HEK293 (cell line): ENCODE data around the gene TMEM178A.
A peak's percentile ranks its signal among the peaks of the same experiment; 100 is the strongest.

Experiments
- CTCF ChIA-PET: fragments of 350-600 bp; formaldehyde crosslinking; extraction: SDS; loops from one replicate; lab custom pipeline; 2021; ENCODE audit warnings: antibody characterized with exemption; lab: Yijun Ruan, JAX
- POLR2A ChIA-PET: fragments of 300-600 bp; formaldehyde crosslinking; extraction: SDS; loops from one replicate; lab custom pipeline; 2020; ENCODE audit warnings: antibody characterized with exemption, inconsistent platforms; lab: Yijun Ruan, JAX
- H3K27ac ChIP-seq: fragments of 200-500 bp; sonication (Bioruptor generic); 2 replicates; pipeline ENCODE4 v1.5.1; 2014; ENCODE audit warnings: low read depth, low read length, control low read depth, inconsistent platforms; ENCODE audit errors: extremely low read depth
- H3K36me3 ChIP-seq, 2 experiments: fragments of 200-500 bp in 1 of 2; sonication (Bioruptor generic) in 1 of 2; 1 replicate in 1 of 2; 2 replicates in 1 of 2; pipeline ENCODE4 v1.5.1; 2014 to 2017; ENCODE audit warnings: inconsistent platforms in 2 of 2, low read length in 2 of 2; ENCODE audit not compliant: control insufficient read depth in 2 of 2, insufficient read depth in 1 of 2
- H3K4me1 ChIP-seq: fragments of 200-500 bp; sonication (Bioruptor generic); 2 replicates; pipeline ENCODE4 v1.5.1; 2014; ENCODE audit warnings: mild to moderate bottlenecking, low read length, inconsistent platforms; ENCODE audit not compliant: control insufficient read depth, insufficient read depth
- H3K4me3 ChIP-seq: 2 replicates; pipeline ENCODE4 v1.5.1; 2011; ENCODE audit warnings: low read depth, mild to moderate bottlenecking, control low read depth, low read length, moderate library complexity
- H3K9me3 ChIP-seq: fragments of 200-500 bp; sonication (Bioruptor generic); 2 replicates; pipeline ENCODE4 v1.5.1; 2014; ENCODE audit warnings: low read depth, low read length, inconsistent platforms; ENCODE audit not compliant: control insufficient read depth, insufficient read depth
- KLF8 ChIP-seq: fragments of 450-650 bp; formaldehyde crosslinking; IDR thresholded peaks from 2 replicates; pipeline ENCODE4 v1.5.1; 2016; ENCODE audit warnings: missing biosample characterization, missing genetic modification characterization
- PRDM1 ChIP-seq: fragments of 450-650 bp; formaldehyde crosslinking; IDR thresholded peaks from 2 replicates; pipeline ENCODE4; 2016; ENCODE audit warnings: missing biosample characterization, missing genetic modification characterization
- ZBTB20 ChIP-seq: fragments of 450-650 bp; formaldehyde crosslinking; IDR thresholded peaks from 2 replicates; pipeline ENCODE4 v1.5.1; 2016; ENCODE audit warnings: missing biosample characterization, missing genetic modification characterization
- ZBTB48 ChIP-seq: fragments of 450-650 bp; formaldehyde crosslinking; IDR thresholded peaks from 2 replicates; pipeline ENCODE4 v1.5.1; 2016; ENCODE audit warnings: missing biosample characterization, missing genetic modification characterization
- ZNF174 ChIP-seq: fragments of 450-650 bp; formaldehyde crosslinking; IDR thresholded peaks from 2 replicates; pipeline ENCODE4 v1.5.0; 2017; ENCODE audit warnings: missing biosample characterization, mild to moderate bottlenecking, missing genetic modification characterization
- ZNF2 ChIP-seq: fragments of 450-650 bp; formaldehyde crosslinking; IDR thresholded peaks from 2 replicates; pipeline ENCODE4 v1.5.1; 2016; ENCODE audit warnings: missing biosample characterization, missing genetic modification characterization
- ZNF248 ChIP-seq: fragments of 450-650 bp; formaldehyde crosslinking; IDR thresholded peaks from 2 replicates; pipeline ENCODE4 v1.5.1; 2017; ENCODE audit warnings: missing biosample characterization, missing genetic modification characterization
- ZNF335 ChIP-seq: fragments of 450-650 bp; formaldehyde crosslinking; conservative IDR thresholded peaks from 2 replicates; pipeline ENCODE4 v1.5.1; 2016; ENCODE audit warnings: missing biosample characterization, missing genetic modification characterization
- ZNF341 ChIP-seq: fragments of 450-650 bp; formaldehyde crosslinking; IDR thresholded peaks from 2 replicates; pipeline ENCODE4; 2016; ENCODE audit warnings: low read depth, missing biosample characterization, missing genetic modification characterization
- ZNF366 ChIP-seq: fragments of 450-650 bp; formaldehyde crosslinking; conservative IDR thresholded peaks from 2 replicates; pipeline ENCODE4 v1.5.1; 2016; ENCODE audit warnings: missing biosample characterization, missing genetic modification characterization
- ZNF48 ChIP-seq: fragments of 450-650 bp; formaldehyde crosslinking; IDR thresholded peaks from 2 replicates; pipeline ENCODE4 v1.5.1; 2016; ENCODE audit warnings: missing biosample characterization, missing genetic modification characterization
- ZNF768 ChIP-seq: fragments of 450-650 bp; formaldehyde crosslinking; IDR thresholded peaks from 2 replicates; pipeline ENCODE4 v1.5.1; 2018; ENCODE audit warnings: missing biosample characterization, mild to moderate bottlenecking, missing genetic modification characterization
- TF ChIP-seq, protein P1 (sequence below): fragments of 450-650 bp; formaldehyde crosslinking; optimal IDR thresholded peaks from 2 replicates; pipeline ENCODE3; 2016; ENCODE audit warnings: missing biosample characterization, mild to moderate bottlenecking, missing genetic modification characterization
- TF ChIP-seq, protein P2 (sequence below): fragments of 450-650 bp; formaldehyde crosslinking; IDR thresholded peaks from 2 replicates; pipeline ENCODE4 v1.5.1; 2016; ENCODE audit warnings: missing biosample characterization, missing genetic modification characterization

Gene TMEM178A

GRCh38 chr2:39664232-39664887 lies 1.4 kb upstream of the TMEM178A start:
- Histone ChIP-seq H3K9me3 (no peaks in the 10 kb centered on the region), H3K4me3 (no peak overlapping the region), H3K27ac (no peak overlapping the region), H3K4me1 (peaks cover 3% of the 10 kb centered on the region; the same call in 1 of the 2 replicates), H3K36me3 (no peaks in the 10 kb centered on the region)
- ChIA-PET CTCF (interaction anchor here (0.6 to 0.8 kb wide), 2 partner anchors 16 to 34 kb away, joined by 3 to 6 read pairs; no protein-coding TSS in a partner anchor), POLR2A (no interaction called here)
- TF ChIP-seq ZNF48 (tag by site-specific recombination), result no peak
- TF ChIP-seq ZNF335 (tag by site-specific recombination), result no peak
- TF ChIP-seq ZNF174 (tag by site-specific recombination), result no peak
- TF ChIP-seq, all 188 proteins: peak for 0

- TF ChIP-seq PRDM1 (tag by site-specific recombination) (peak; percentile 97), ZBTB48 (tag by site-specific recombination) (no peak)
- POLR2A ChIA-PET, result no interaction called here
- peaks cover 3% of the 10 kb centered on the region; the same call in 1 of the 2 replicates for H3K4me1 ChIP-seq
- CTCF ChIA-PET, result no interaction called here
- H3K27ac ChIP-seq, result no peak overlapping the region
- H3K36me3 ChIP-seq, result no peaks in the 10 kb centered on the region
- no peaks in the 10 kb centered on the region for H3K9me3 ChIP-seq
- H3K4me3 ChIP-seq, result no peak overlapping the region
Measured at GRCh38 chr2:39664888-39665591, 677 bp upstream of the TMEM178A start.

GRCh38 chr2:39666491-39667101 lies 879 bp downstream of the TMEM178A start:
- Histone ChIP-seq H3K27ac (peak overlapping the region; percentile 68; the same call in 1 of the 2 replicates), H3K36me3 (no peaks in the 10 kb centered on the region), H3K9me3 (no peaks in the 10 kb centered on the region), H3K4me1 (peaks cover 3% of the 10 kb centered on the region; the same call in 1 of the 2 replicates), H3K4me3 (peak overlapping the region; percentile 67)
- ChIA-PET POLR2A (no interaction called here), CTCF (interaction anchor here (0.6 kb wide), 1 partner anchor 157 kb away, joined by 3 read pairs; no protein-coding TSS in a partner anchor)
- TF ChIP-seq PRDM1 (tag by site-specific recombination) (0 out of 2 replicates have a peak, but pooled peaks have one; percentile 6), ZNF366 (tag by site-specific recombination) (peak; percentile 60), KLF8 (tag by site-specific recombination) (no peak), ZNF341 (tag by site-specific recombination) (peak; percentile 48), ZBTB20 (0 out of 2 replicates have a peak, but pooled peaks have one; percentile 14), ZNF335 (tag by site-specific recombination) (peak; percentile 83), ZNF2 (tag by site-specific recombination) (no peak)
- TF ChIP-seq, protein P1, sequence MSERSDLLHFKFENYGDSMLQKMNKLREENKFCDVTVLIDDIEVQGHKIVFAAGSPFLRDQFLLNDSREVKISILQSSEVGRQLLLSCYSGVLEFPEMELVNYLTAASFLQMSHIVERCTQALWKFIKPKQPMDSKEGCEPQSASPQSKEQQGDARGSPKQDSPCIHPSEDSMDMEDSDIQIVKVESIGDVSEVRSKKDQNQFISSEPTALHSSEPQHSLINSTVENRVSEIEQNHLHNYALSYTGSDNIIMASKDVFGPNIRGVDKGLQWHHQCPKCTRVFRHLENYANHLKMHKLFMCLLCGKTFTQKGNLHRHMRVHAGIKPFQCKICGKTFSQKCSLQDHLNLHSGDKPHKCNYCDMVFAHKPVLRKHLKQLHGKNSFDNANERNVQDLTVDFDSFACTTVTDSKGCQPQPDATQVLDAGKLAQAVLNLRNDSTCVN (tag by site-specific recombination), result peak; percentile 68

- H3K27ac ChIP-seq, result no peak overlapping the region
- POLR2A ChIA-PET, result no interaction called here
- no peak overlapping the region for H3K4me3 ChIP-seq
- H3K9me3 ChIP-seq, result no peaks in the 10 kb centered on the region
- TF ChIP-seq, protein P2, sequence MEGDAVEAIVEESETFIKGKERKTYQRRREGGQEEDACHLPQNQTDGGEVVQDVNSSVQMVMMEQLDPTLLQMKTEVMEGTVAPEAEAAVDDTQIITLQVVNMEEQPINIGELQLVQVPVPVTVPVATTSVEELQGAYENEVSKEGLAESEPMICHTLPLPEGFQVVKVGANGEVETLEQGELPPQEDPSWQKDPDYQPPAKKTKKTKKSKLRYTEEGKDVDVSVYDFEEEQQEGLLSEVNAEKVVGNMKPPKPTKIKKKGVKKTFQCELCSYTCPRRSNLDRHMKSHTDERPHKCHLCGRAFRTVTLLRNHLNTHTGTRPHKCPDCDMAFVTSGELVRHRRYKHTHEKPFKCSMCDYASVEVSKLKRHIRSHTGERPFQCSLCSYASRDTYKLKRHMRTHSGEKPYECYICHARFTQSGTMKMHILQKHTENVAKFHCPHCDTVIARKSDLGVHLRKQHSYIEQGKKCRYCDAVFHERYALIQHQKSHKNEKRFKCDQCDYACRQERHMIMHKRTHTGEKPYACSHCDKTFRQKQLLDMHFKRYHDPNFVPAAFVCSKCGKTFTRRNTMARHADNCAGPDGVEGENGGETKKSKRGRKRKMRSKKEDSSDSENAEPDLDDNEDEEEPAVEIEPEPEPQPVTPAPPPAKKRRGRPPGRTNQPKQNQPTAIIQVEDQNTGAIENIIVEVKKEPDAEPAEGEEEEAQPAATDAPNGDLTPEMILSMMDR (tag by site-specific recombination), result no peak
- no peak for TF ChIP-seq ZNF768
- no peak for TF ChIP-seq ZNF248
- peak; percentile 39; the same call in 1 of the 2 replicates for TF ChIP-seq ZNF335 (tag by site-specific recombination)
- H3K36me3 ChIP-seq, result no peaks in the 10 kb centered on the region
- CTCF ChIA-PET, result interaction anchor here (1.4 kb wide), 1 partner anchor 62 kb away, joined by 3 read pairs; no protein-coding TSS in a partner anchor
- peaks cover 3% of the 10 kb centered on the region; the same call in 1 of the 2 replicates for H3K4me1 ChIP-seq
Measured at GRCh38 chr2:39667104-39667885, 1.6 kb downstream of the TMEM178A start.
